ENCODE measurements around the gene CELSR3. TPM values are rescaled to one million over a fixed set of nuclear protein-coding genes. Genes with fewer than 3 reads are reported as not detected.

CELSR3 gene
- total RNA-seq, 3 donors from 2014 or later = 1.1 to 2.7 (median 2.3) TPM

DNA sequence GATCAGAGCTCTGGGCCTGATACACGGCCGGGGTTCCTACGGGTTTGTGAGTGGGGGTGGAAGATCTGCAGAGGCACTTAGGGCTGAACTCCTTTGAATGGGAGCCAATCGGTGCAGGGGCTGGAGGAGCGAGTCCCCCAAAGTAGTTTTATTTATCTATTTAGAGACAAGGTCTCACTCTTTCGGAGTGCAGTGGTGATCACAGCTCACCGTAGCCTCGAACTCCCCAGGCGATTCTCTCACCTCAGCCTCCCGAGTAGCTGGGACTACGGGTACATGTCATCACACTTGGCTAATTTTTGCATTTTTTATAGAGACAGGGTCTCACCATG lies 1.6 kb upstream of the CELSR3 start:
- no peak overlapping the region for H3K4me3 ChIP-seq
- H3K36me3 ChIP-seq (ENCODE audit: low read depth) = no peaks in the 10 kb centered on the region
- intact Hi-C loops (cut with DNase I, micrococcal nuclease) = no loop called here
- no peaks in the 10 kb centered on the region for H3K9me3 ChIP-seq
- TF ChIP-seq, protein P1, sequence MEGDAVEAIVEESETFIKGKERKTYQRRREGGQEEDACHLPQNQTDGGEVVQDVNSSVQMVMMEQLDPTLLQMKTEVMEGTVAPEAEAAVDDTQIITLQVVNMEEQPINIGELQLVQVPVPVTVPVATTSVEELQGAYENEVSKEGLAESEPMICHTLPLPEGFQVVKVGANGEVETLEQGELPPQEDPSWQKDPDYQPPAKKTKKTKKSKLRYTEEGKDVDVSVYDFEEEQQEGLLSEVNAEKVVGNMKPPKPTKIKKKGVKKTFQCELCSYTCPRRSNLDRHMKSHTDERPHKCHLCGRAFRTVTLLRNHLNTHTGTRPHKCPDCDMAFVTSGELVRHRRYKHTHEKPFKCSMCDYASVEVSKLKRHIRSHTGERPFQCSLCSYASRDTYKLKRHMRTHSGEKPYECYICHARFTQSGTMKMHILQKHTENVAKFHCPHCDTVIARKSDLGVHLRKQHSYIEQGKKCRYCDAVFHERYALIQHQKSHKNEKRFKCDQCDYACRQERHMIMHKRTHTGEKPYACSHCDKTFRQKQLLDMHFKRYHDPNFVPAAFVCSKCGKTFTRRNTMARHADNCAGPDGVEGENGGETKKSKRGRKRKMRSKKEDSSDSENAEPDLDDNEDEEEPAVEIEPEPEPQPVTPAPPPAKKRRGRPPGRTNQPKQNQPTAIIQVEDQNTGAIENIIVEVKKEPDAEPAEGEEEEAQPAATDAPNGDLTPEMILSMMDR (IDR thresholded peaks at IDR 0.05) = peak; percentile 5
- peaks cover 14% of the 10 kb centered on the region for H3K4me1 ChIP-seq (ENCODE audit: low read depth)
- ATAC-seq = no peak
- DNase-seq = no peak

DNA sequence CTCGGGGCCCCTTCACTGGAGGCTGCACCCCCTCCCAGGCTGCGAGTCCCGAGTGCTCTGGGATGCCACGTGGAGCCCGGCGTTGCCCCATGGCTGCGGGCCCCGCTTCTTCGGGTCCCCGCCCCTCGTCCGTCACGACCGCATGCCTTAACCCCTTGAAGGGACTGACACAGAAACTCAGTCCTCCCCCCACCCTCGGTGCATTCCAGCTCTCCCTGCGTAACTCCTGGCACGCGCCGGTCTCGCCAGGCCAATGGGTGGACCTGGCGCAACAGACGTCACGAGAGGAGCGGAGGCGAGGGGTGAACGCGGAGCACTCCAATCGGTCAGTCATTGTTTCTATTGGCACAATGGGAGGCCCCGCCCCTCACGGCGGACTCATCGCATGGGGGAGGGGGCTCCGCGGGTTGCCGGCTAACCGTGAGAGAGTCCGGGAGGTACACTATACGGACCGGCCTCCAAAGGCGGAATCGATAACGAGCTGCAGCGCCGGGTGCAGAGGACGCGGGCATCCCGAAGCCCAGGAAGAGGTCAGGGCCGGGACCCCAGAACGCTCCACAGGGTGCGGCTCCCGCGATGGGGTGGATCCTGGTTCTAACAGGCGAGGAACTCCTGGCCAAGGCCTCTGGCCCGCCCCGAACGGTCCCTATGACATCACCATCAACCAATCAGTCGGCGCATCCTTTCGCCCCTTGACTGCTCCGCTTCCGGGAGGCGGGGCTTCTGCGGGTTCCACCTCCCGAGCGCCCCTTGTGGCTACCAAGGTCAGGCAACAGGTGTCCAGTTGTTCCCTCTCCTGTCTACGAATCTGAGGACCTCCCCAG lies 1.0 kb upstream of the CELSR3 start:
- Histone ChIP-seq H3K9me3 (no peaks in the 10 kb centered on the region), H3K36me3 (ENCODE audit: low read depth) (no peaks in the 10 kb centered on the region), H3K4me3 (peak overlapping the region; percentile 4), H3K4me1 (ENCODE audit: low read depth) (peaks cover 14% of the 10 kb centered on the region)
- peak; percentile 88 for ATAC-seq
- peak; percentile 95 to 97 (median 96) for DNase-seq
- TF ChIP-seq, protein P1 (IDR thresholded peaks at IDR 0.05) = peak; percentile 72
- intact Hi-C loops (cut with DNase I, micrococcal nuclease) = no loop called here

DNA sequence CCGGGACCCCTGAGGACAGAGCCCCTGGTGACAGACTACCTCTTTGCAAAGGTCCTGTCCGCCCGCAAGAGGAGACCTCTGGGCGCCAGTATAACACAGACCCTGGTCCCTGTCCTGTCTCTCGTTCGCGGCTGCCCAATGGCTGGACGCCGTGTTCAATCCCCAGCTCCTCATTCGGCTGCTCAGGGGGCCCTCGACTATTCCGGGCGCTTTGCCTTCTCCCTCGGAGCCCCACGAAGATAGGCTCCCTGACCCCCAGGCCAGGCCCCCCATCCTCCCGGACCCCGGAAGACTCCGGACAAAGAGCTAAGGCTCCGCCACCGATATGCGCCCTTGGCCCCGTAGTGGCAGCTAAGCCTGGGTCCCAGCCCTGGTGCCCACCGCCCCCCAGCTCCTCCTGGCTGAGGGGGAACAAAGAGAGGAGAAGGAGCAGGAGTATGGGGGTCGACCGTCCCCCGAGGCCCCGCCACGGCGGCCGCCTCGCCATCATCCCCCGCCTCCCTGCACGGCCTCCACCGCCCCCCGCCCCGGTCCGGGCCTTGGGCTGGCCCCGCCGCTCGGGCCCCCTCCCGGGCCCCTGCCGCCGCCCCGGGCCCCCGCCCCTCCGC lies 437 bp downstream of the CELSR3 start:
- H3K4me3 ChIP-seq = no peak overlapping the region
- no peak for ATAC-seq

DNA sequence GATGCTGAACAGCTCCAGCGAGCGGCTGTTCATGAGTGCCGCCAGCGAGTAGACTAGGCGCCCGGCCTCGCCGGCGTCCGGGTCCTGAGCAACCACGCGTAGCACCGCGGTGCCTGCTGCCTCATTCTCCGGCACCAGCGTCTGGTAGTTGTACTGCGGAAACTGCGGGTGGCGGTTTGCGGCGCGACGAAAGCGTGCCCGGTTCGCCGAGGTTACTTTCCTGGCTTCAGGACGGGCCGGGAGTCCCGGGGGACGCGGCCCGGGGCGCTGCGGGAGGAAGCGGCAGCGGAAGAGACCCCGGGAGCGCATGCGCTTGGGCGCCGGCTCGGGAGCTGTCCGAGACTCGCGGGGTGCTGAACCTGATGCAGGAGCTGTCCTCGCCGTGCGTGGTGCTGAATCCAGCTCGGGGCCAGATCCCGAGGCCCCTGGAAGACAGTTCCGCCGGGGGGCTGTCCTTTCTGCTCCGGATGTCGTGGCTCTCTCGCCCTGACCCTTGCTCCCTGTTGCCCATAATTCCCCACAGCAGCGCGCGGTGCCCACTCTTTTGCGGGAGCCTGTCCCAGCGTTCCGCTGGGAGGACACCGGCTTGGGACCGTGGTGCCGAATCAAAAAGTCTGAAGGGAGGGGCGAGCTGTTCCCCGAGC lies 1.1 kb downstream of the CELSR3 start:
- ATAC-seq (peak; percentile 29), DNase-seq (peak; percentile 72 to 81 (median 73))
- TF ChIP-seq, protein P1 (IDR thresholded peaks at IDR 0.05) = no peak
- intact Hi-C loops (cut with DNase I, micrococcal nuclease) = no loop called here
- Histone ChIP-seq H3K4me1 (ENCODE audit: low read depth) (peaks cover 14% of the 10 kb centered on the region), H3K9me3 (no peaks in the 10 kb centered on the region), H3K4me3 (no peak overlapping the region), H3K36me3 (ENCODE audit: low read depth) (no peaks in the 10 kb centered on the region)

More for the DNA sequence above, 437 bp downstream of the CELSR3 start:
- intact Hi-C loops (cut with DNase I, micrococcal nuclease) = no loop called here
- peak in 1 of 3 donors; percentile 47 for DNase-seq
- Histone ChIP-seq H3K4me1 (ENCODE audit: low read depth) (peaks cover 14% of the 10 kb centered on the region), H3K9me3 (no peaks in the 10 kb centered on the region), H3K36me3 (ENCODE audit: low read depth) (no peaks in the 10 kb centered on the region)
- TF ChIP-seq, protein P1 (IDR thresholded peaks at IDR 0.05) = no peak

DNA sequence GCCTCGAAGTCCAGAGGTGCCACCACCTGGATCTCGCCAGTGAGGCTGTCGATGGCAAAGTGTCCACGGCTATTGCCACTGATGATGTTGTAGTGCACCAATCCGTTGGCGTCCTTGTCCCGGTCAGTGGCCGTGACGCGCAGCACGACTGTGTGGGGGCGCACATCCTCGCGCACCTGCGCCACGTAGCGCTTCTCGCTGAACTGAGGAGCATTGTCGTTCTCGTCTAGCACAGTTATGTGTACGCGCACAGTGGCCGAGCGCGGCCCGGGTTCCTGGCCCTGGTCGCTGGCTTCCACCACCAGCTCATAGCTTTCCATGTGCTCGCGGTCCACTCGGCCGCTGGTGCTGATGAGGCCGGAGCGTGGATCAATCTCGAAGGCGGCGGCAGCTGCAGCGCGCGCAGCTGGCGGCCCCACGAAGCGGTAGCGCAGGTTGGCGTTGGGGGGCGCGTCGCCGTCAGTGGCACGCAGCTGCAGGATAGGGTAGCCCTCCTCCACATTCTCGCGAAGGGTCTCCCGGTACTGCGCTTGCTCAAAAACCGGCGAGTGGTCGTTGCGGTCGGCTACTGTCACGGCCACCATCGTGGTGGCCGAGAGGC lies 1.8 kb downstream of the CELSR3 start:
- no peak for ATAC-seq
- H3K4me3 ChIP-seq = no peak overlapping the region
- intact Hi-C loops (cut with DNase I, micrococcal nuclease) = no loop called here

More for the DNA sequence above, 1.8 kb downstream of the CELSR3 start:
- TF ChIP-seq, protein P1 (IDR thresholded peaks at IDR 0.05) = no peak
- H3K36me3 ChIP-seq (ENCODE audit: low read depth) = no peaks in the 10 kb centered on the region
- DNase-seq = no peak
- no peaks in the 10 kb centered on the region for H3K9me3 ChIP-seq
- peaks cover 14% of the 10 kb centered on the region for H3K4me1 ChIP-seq (ENCODE audit: low read depth)

Data from mucosa of descending colon (tissue), 3 donors.